B cell (primary cell): ENCODE results near the gene GUSB. TPM values are rescaled to one million over a fixed set of nuclear protein-coding genes. Genes with fewer than 3 reads are reported as not detected.

Experiments used
- ATAC-seq: fragments of 200-7000 bp; cut with Tn5 transposase; one replicate; pipeline ENCODE4 v1.10.0; 2021; ENCODE audit warnings: low read depth, mild to moderate bottlenecking, moderate number of reproducible peaks, moderate library complexity
- CTCF ChIA-PET: fragments of 350-600 bp; sonication (Branson Sonifier 250); formaldehyde crosslinking; loops from one replicate; lab custom pipeline; 2021; ENCODE audit warnings: antibody characterized with exemption, inconsistent platforms; lab: Charles Lee
- POLR2A ChIA-PET: fragments of 350-600 bp; sonication (Branson Sonifier 250); formaldehyde crosslinking; loops from one replicate; lab custom pipeline; 2021; ENCODE audit warnings: antibody characterized with exemption; lab: Charles Lee
- DNase-seq: peaks from one replicate; pipeline ENCODE4 v3.0.0; 2013
- H2AFZ ChIP-seq: 2 replicates; pipeline ENCODE4 v1.6.1; 2012; ENCODE audit warnings: mild to moderate bottlenecking, low read depth, low read length; ENCODE audit not compliant: insufficient read depth, poor library complexity, severe bottlenecking
- H3K27ac ChIP-seq, 2 donors: 1 replicate in 1 of 2; 2 replicates in 1 of 2; pipeline ENCODE4 v1.5.1; 2012 to 2013; ENCODE audit warnings: low read length in 2 of 2, mild to moderate bottlenecking in 2 of 2, moderate library complexity in 1 of 2
- H3K27me3 ChIP-seq, 4 experiments: fragments of 200-600 bp in 1 of 4; sonication (generic) in 1 of 4; replicated peaks in 1 of 4; 1 replicate in 2 of 4; 2 replicates in 2 of 4; pipeline versions ENCODE4 v1.6.1 to v1.7.0; 2013 to 2016; ENCODE audit warnings: low read length in 3 of 4, mild to moderate bottlenecking in 2 of 4, mixed read lengths in 1 of 4, moderate library complexity in 1 of 4; ENCODE audit not compliant: insufficient read depth in 4 of 4, control insufficient read depth in 3 of 4; ENCODE audit errors: control extremely low read depth in 1 of 4
- H3K36me3 ChIP-seq, 2 experiments: replicated peaks in 1 of 2; 1 replicate in 1 of 2; 2 replicates in 1 of 2; pipeline versions ENCODE4 v1.6.1 to v1.7.1; 2013; ENCODE audit warnings: low read length in 1 of 2; ENCODE audit not compliant: insufficient read depth in 2 of 2, control insufficient read depth in 1 of 2; ENCODE audit errors: control extremely low read depth in 1 of 2, extremely low read depth in 1 of 2
- H3K4me1 ChIP-seq, 2 donors: fragments of 200-600 bp in 1 of 2; sonication (generic) in 1 of 2; 1 replicate in 1 of 2; 2 replicates in 1 of 2; pipeline versions ENCODE4 v1.5.1 to v1.6.1; 2013 to 2017; ENCODE audit warnings: low read length in 2 of 2; ENCODE audit not compliant: control insufficient read depth in 2 of 2, insufficient read depth in 2 of 2
- H3K4me2 ChIP-seq: replicated peaks from 2 replicates; pipeline ENCODE3; 2012; ENCODE audit warnings: mild to moderate bottlenecking, low read depth, low read length; ENCODE audit not compliant: poor library complexity, severe bottlenecking
- H3K4me3 ChIP-seq, 5 experiments: fragments of 200-600 bp in 1 of 5; sonication (generic) in 1 of 5; 1 replicate in 3 of 5; 2 replicates in 2 of 5; pipeline versions ENCODE4 v1.5.1 to v1.7.0; 2011 to 2016; ENCODE audit warnings: low read length in 4 of 5, mild to moderate bottlenecking in 4 of 5, low read depth in 2 of 5, control low read depth in 1 of 5, moderate library complexity in 1 of 5; ENCODE audit not compliant: insufficient read depth in 1 of 5; ENCODE audit errors: control extremely low read depth in 1 of 5, extremely low read depth in 1 of 5
- H3K79me2 ChIP-seq: fragments of 200-600 bp; sonication (generic); one replicate; pipeline ENCODE4 v1.6.0; 2016; ENCODE audit warnings: low read length; ENCODE audit not compliant: control insufficient read depth, insufficient read depth
- H3K9ac ChIP-seq: fragments of 200-600 bp; sonication (generic); 2 replicates; pipeline ENCODE4 v1.6.1; 2017; ENCODE audit warnings: mild to moderate bottlenecking, low read length, moderate library complexity
- H3K9me3 ChIP-seq, 3 donors: one replicate each; pipeline versions ENCODE4 v1.6.1 to v1.7.1; 2013; ENCODE audit warnings: low read length in 2 of 3; ENCODE audit not compliant: control insufficient read depth in 2 of 3, insufficient read depth in 1 of 3; ENCODE audit errors: control extremely low read depth in 1 of 3
- H4K20me1 ChIP-seq: 2 replicates; pipeline ENCODE4 v1.6.0; 2012; ENCODE audit warnings: mild to moderate bottlenecking, low read length; ENCODE audit not compliant: insufficient read depth, control insufficient read depth, poor library complexity, severe bottlenecking
- H3K27ac Mint-ChIP-seq: one replicate; pipeline ENCODE4 v1.8.0; 2021; ENCODE audit warnings: mixed read lengths
- H3K27me3 Mint-ChIP-seq: one replicate; pipeline ENCODE4 v1.8.0; 2021; ENCODE audit warnings: mixed read lengths
- H3K4me1 Mint-ChIP-seq: one replicate; pipeline ENCODE4 v1.8.0; 2021; ENCODE audit warnings: mixed read lengths
- H3K4me3 Mint-ChIP-seq: one replicate; pipeline ENCODE4 v1.8.0; 2021; ENCODE audit warnings: mixed read lengths
- H3K9me3 Mint-ChIP-seq: one replicate; pipeline ENCODE4 v1.8.0; 2022; ENCODE audit warnings: mixed read lengths; ENCODE audit not compliant: insufficient read depth
- EZH2 ChIP-seq: IDR thresholded peaks from 2 replicates; pipeline ENCODE4 v1.6.1; 2012; ENCODE audit warnings: borderline replicate concordance, low read depth, mild to moderate bottlenecking, moderate library complexity, low read length; ENCODE audit not compliant: insufficient read depth, poor library complexity, severe bottlenecking
- WGBS: methylation state at CpG from one replicate; pipeline ENCODE4 v1.1.5; 2013; ENCODE audit warnings: missing lambda C conversion rate; ENCODE audit not compliant: insufficient coverage; 5-methylcytosine and 5-hydroxymethylcytosine counted together
- intact Hi-C: fragments of 100-400 bp; cut with micrococcal nuclease; formaldehyde crosslinking; loops from one replicate; pipeline ENCODE4 v1.10.0; 2022
- polyA plus RNA-seq: library from polyadenylated mRNA; depleted of rRNA; stranded (reverse); fragments of >200 nt; gene quantifications from 2 replicates; pipeline ENCODE4 v1.2.3, GENCODE V29; 2012
- total RNA-seq, 2 donors: library from RNA; stranded (reverse); fragments of 120-200 nt in 1 of 2; gene quantifications; 1 replicate in 1 of 2; 2 replicates in 1 of 2; pipeline versions ENCODE4 v1.2.3 to v1.2.4, GENCODE V29; 2013 to 2022
- TF ChIP-seq, protein P1 (sequence below): fragments of 200-600 bp; IDR thresholded peaks from one replicate; pipeline ENCODE4 v1.8.0; 2022; ENCODE audit warnings: antibody characterized with exemption, mild to moderate bottlenecking

GUSB gene
- total and polyA plus RNA-seq, 2 donors (not counting 1 experiment from before 2014, with no cell fraction given), result 65.4 to 79.5 TPM

DNA sequence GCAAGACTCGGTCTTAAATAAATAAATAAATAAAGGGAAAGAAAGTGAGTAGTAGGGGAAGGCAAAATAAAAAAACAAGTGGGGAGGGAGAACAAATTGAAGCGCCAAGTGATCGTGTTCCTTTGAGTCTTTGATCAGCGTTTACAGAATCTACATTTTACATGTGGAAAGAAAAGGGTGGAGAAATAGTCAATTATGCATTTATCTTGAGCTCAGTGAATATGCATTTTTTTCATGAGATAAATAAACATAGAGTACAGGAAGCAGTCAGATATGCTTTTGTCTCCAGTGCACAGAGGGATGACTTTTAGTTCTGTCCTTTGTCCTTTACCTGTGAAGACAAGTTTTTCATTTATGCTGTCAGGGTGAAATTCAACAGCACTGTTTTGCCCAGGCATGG lies 6.1 kb upstream of the GUSB start:
- no peaks in the 10 kb centered on the region for H3K27me3 ChIP-seq
- peaks cover 3% of the 10 kb centered on the region for H3K27me3 Mint-ChIP-seq
- H3K4me3 ChIP-seq, result no peak overlapping the region
- H3K27ac Mint-ChIP-seq, result no peak overlapping the region
- ChIA-PET POLR2A (no interaction called here), CTCF (no interaction called here)
- H3K9me3 ChIP-seq, result no peaks in the 10 kb centered on the region
- H3K4me1 Mint-ChIP-seq, result no peaks in the 10 kb centered on the region
- no peak overlapping the region for H3K27ac ChIP-seq
- no peak for ATAC-seq
- H3K9ac ChIP-seq, result no peak overlapping the region
- H3K4me2 ChIP-seq, result no peak overlapping the region
- no peaks in the 10 kb centered on the region for H4K20me1 ChIP-seq
- H3K79me2 ChIP-seq, result no peaks in the 10 kb centered on the region
- H3K36me3 ChIP-seq, result no peaks in the 10 kb centered on the region
- no peak overlapping the region for H3K4me3 Mint-ChIP-seq
- no peaks in the 10 kb centered on the region for H3K9me3 Mint-ChIP-seq
- no peak overlapping the region for H2AFZ ChIP-seq
- WGBS, result 100% methylated on average over 3 of the region's 4 CpGs
- H3K4me1 ChIP-seq, result peaks cover 0 to under 1% of the 10 kb centered on the region in 2 donors
- no peak for DNase-seq
- TF ChIP-seq EZH2, result no peak
- TF ChIP-seq, protein P1, sequence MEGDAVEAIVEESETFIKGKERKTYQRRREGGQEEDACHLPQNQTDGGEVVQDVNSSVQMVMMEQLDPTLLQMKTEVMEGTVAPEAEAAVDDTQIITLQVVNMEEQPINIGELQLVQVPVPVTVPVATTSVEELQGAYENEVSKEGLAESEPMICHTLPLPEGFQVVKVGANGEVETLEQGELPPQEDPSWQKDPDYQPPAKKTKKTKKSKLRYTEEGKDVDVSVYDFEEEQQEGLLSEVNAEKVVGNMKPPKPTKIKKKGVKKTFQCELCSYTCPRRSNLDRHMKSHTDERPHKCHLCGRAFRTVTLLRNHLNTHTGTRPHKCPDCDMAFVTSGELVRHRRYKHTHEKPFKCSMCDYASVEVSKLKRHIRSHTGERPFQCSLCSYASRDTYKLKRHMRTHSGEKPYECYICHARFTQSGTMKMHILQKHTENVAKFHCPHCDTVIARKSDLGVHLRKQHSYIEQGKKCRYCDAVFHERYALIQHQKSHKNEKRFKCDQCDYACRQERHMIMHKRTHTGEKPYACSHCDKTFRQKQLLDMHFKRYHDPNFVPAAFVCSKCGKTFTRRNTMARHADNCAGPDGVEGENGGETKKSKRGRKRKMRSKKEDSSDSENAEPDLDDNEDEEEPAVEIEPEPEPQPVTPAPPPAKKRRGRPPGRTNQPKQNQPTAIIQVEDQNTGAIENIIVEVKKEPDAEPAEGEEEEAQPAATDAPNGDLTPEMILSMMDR, result no peak
- intact Hi-C loops, result no loop called here

DNA sequence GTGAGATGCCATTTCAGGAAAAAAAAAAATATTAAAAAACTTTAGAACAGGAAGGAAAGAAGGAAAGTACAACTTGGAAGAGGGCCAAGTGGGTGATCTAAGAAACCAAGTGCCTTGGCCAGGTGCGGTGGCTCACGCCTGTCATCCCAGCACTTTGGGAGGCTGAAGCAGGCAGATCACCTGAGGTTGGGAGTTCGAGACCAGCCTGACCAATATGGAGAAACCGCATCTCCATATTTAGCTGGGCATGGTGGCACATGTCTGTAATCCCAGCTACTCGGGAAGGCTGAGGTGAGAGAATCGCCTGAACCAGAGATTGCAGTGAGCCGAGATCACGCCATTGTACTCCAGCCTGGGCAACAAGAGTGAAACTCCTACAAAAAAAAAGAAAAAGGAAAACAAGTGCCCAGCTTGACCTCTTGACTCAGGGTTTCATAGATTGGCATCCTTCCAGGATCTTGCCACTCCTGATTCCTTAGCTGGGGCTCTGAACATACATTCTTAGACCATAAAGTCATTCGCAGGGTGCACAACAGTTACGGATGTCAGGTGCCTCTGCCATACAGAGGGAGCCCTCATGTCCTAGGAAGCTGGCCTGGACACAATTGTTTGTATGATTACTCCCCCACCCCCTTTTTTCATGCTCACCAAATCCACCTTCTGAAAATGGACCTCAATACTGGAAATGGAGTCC lies 2.1 kb upstream of the GUSB start:
- ChIA-PET CTCF (no interaction called here), POLR2A (no interaction called here)
- Histone ChIP-seq H3K4me1 (peaks cover 14 to 26% of the 10 kb centered on the region in 2 donors), H3K9ac (no peak overlapping the region), H3K27me3 (no peaks in the 10 kb centered on the region), H2AFZ (no peak overlapping the region), H3K4me2 (no peak overlapping the region), H3K36me3 (peaks cover 0 to 7% of the 10 kb centered on the region in 2 experiments), H3K27ac (no peak overlapping the region), H3K79me2 (peaks cover 32% of the 10 kb centered on the region), H3K9me3 (no peaks in the 10 kb centered on the region), H4K20me1 (peaks cover 11% of the 10 kb centered on the region), H3K4me3 (no peak overlapping the region)
- WGBS, result 100% methylated on average over 8 of the region's 10 CpGs
- Mint-ChIP-seq H3K4me3 (no peak overlapping the region), H3K9me3 (no peaks in the 10 kb centered on the region), H3K27ac (no peak overlapping the region), H3K27me3 (no peaks in the 10 kb centered on the region), H3K4me1 (peaks cover 16% of the 10 kb centered on the region)
- ATAC-seq, result no peak
- intact Hi-C loops, result loop anchor here (2.0 to 5.0 kb wide), 5 partner anchors 93 to 1013 kb away; partner anchors contain the start of genes SBDS, TMEM248 and TYW1
- DNase-seq, result no peak
- TF ChIP-seq, protein P1, result no peak
- no peak for TF ChIP-seq EZH2
